Right hindlimb (tissue), 1 donor: ENCODE measurements around the gene STARD10.

Experiments
- DNase-seq: peaks from one replicate; pipeline ENCODE4 v3.0.0-alpha.2; 2018

The STARD10 gene

DNA sequence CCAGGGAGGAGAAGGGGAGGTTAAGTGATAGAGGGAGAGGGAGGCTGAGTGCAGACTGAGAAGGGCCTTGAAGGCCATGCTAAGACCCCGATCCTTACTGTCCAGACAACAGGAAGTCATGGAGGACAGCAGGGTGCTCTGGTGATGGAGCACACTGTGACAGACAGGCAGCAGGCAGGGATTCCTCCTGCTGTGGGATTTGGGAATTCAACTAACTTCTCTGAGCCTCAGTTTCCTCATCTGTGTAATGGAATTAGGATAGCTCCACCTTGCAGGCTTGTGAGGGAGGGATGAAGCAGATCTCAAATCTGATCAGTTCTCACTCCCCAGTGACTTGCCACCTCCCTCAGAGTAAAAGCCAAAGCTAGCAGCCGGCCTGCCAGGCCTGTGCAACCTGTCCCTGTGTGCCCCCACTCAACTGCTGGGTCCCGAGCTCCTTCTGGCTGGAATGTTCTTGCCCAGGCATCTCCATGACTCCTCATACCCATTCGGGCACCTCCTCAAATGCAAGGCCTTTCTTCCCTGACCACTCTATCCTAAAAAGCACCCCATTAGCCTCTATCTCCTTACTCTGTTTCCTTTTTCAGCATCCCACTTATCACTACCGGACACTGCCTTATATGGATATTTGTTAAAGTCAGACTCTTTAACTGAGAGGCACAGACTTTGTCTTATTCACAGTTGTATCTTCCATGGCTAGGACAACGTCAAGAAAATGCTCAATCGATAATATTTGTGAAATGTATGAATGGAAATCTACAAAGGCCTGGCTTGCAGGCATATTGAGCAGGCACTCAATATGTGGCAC, 51.1 kb downstream of the STARD10 start:
- DNase-seq: no peak

GRCh38 chr11:72741849-72742512, 51.9 kb downstream of the STARD10 start:
- no peak for DNase-seq

GRCh38 chr11:72741429-72741833, 52.4 kb downstream of the STARD10 start:
- no peak for DNase-seq

DNA sequence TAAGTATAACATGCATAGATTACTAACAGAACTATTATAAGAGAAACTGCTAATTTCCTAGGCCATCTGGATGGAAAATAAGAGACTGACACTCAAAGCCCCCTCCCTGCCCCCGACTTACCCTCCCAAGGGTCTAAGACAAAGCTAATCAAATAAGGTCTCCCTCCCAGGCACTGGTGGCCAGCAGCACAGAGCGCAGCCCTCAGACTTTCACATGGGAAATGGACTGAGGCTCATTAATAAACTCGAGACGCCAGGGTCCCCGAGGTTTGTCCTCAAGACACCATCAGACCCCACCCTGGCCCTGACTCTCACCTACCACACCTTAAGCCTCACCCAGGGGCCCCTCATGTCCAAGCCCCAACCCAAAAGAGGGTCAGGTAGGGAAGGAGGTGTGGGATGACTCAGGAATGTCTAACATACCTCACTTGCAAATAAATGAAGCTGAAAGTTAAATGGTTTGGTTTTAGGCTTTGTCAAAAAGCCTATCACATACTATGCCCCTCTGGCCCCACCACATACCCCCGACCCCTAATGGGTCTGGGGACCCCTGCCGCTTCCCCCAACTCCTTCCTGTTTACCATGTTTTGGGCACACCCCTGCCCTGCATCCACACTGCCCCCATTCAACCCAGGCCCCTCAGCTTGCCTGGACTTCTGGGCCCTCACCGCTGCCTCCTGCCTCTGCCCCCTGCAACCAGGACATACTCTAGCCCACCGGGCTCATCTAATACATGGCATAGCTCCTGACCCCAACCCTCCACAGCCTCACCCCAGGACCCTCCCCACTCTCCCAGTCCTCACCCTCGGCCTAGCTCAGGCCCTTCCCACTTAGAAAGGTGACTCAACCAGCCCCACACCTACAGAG, 53.1 kb downstream of the STARD10 start:
- DNase-seq: no peak

DNA sequence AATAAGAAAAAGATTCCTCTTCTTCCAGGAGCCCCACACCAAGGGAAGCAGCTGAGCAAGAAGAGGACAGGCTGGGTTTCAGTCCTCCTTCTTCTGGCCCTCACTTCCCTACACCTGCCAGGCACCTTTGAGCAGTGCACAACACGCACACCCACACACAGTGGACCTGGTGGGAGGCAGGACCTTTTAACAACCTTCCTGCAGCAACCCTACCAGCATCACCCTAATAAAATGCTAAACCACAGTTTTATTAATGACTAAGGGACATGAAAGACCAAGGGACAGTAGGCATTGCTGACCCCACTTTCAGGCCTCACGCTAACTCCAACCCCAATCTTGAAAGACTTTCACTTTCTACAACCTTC, 53.8 kb downstream of the STARD10 start:
- DNase-seq: no peak

DNA sequence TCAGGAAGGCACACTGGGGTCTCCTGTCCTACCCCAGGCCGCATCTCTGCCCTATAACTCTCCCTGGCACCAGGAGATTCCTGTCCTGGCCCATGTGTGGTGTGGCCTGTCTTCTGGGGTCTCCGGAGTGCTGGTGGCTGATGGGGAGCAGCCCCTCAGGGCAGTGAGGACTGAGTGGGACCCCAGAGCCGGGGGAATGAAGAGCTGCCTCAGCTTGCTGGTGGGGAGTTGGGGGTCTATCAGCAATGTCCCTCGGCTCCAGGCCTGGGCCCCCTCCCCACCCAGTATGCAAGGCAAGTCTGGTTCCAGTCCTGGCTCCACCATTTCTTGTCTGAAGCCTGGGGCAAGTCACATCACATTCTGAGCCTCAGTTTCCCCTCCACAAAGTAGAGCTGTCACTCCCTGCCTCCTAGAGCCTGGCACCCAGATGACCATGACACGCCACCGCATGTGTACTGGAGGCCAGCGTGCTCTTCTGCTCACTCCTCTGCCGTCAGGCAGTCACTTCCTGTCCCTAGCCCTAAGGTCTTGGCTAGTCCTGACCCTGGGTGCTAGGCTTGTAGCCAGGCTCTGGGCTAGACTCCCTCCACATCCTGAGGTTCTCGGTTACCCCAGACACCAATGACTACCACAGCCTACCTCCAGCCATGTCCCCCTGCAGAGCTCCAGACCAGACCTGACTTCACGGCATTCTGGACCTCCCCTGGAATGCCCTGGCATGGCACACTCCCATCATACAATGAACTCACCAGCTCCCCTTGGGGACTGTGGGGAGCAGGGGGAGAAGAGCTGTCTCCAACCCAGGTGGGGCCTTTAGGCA, 54.4 kb downstream of the STARD10 start:
- DNase-seq: no peak

GRCh38 chr11:72738199-72739141, 55.4 kb downstream of the STARD10 start:
- no peak for DNase-seq

DNA sequence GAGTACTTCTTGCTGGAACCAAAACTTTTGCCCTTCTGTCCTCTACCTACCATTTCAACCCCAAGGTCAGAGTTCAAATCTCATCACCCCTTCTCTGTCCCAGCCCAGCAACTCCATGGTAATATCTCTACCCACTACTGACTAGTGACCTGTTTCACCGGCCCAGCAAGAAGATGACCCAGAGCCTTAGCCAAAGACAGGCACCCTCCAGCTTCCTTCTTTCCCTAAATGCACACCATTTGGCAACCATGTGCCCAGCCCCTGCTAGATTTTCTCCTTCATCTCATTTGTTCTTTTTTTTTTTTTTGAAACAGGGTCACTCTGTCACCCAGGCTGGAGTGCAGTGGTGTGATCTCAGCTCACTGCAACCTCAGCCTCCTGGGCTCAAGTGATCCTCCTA, 56.5 kb downstream of the STARD10 start:
- DNase-seq: no peak

DNA sequence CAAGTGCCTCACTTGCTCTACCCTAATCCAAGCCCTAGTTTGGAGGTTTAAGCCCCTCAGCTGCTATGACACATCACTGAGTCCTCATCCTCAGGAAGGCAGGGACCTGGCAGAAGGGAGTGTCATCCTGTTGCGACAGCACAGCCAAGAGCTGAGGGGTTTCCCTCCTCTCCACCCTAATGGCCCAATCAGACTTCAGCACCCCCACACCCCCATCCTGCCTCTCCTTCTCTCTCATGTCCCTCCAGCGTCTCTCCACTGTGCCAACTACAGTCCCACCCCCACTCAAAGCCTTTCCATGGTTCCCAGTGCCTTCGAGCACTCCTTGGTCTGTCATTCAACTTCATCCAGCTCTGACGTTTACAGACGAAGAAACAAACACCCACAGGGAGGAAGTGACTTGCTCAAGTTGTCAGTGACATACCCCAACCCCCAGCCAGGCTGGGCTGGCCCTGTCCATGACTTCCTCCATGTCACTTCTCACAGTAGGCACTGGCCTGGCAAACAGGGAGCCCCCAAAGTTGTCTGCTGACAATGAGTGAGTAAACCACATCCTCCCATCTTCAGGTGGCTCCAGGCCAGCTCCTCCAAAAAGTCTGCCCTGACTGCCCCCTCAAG, 57.3 kb downstream of the STARD10 start:
- DNase-seq: no peak

DNA sequence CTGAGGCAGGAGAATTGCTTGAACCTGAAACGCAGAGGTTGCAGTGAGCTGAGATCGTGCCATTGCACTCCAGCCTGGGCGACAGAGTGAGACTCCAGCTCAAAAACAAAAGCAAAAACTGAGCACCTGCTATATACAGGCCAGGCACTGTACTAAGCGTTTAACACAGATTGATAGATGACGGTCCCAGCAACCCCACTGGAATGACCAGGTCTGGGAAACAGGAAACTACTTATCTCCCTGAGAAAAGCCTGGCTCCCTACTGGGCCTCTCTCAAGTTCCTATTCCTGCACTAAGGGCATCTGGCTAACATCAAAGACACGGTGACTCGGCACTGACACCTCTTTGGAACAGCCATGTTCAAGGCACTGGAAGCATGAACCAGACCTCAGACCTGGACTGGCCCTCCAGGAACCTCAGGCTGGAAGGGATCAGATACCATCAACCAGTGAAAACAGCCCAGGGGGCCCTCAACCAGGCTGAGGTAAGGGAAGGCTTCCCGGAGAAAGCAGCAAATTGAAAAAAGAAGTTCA, 58.3 kb downstream of the STARD10 start:
- no peak for DNase-seq

DNA sequence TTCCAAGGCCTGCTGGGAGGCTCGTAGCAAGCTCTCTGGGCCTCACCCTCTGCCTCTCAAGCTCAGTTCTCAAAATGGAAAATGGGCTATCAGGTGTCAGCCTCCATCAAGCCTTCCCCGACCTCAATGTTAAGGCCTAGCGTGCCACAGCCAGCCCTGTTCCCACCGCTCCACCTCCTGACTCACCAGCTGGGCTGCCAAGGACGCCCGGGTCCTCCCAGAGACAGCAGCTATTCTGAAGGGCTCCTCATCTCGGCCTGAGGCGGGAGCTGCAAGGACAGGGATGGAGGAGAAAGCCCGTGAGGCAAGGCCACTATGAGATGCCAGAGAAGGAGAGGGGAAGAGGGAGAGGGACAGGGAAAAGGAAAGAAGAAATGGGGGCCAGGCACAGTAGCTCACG, 61.5 kb downstream of the STARD10 start:
- no peak for DNase-seq

GRCh38 chr11:72730737-72731136, 63.1 kb downstream of the STARD10 start:
- DNase-seq: no peak

DNA sequence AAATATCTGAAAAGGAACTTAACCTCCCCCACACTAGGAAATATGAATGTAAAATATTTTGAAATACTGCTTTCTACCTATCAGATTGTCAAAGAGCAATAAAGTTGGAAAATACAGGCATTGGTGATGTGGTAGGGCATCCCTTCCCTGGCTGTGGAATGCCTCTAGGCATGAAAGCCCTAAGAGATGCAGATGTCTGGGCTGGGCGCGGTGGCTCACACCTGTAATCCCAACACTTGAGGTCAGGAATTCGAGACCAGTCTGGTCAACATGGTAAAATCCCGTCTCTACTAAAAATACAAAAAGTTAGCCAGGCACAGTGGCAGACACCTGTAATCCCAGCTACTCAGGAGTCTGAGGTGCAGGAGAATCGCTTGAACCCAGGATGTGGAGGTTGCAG, 63.6 kb downstream of the STARD10 start:
- DNase-seq: no peak

GRCh38 chr11:72727521-72727920, 66.3 kb downstream of the STARD10 start:
- no peak for DNase-seq

- DNase-seq: no peak
Measured at GRCh38 chr11:72726266-72727220, 67.3 kb downstream of the STARD10 start.

GRCh38 chr11:72725724-72726028, 68.2 kb downstream of the STARD10 start:
- no peak for DNase-seq

GRCh38 chr11:72724851-72725723, 68.8 kb downstream of the STARD10 start:
- peak; percentile 84 for DNase-seq

GRCh38 chr11:72724021-72724551, 69.8 kb downstream of the STARD10 start:
- DNase-seq: no peak
